Uterus (tissue), 2 donors: ENCODE results near the gene HNRNPU.

ENCODE experiments used
- CTCF ChIP-seq, 4 experiments: fragments of 200-600 bp in 2 of 4; fragments of 450-650 bp in 2 of 4; sonication (generic) in 2 of 4; IDR thresholded peaks; one replicate each; pipeline ENCODE4 v1.5.1; 2016 to 2019; ENCODE audit warnings: antibody characterized with exemption in 4 of 4, mild to moderate bottlenecking in 2 of 4, moderate library complexity in 1 of 4
- POLR2A ChIP-seq, 2 donors: fragments of 450-650 bp; IDR thresholded peaks; one replicate each; pipeline ENCODE4 v1.6.1; 2016; ENCODE audit warnings: antibody characterized with exemption in 2 of 2, mild to moderate bottlenecking in 1 of 2, moderate library complexity in 1 of 2

GRCh38 chr1:244817415-244817894 is 46.9 kb downstream of the HNRNPU start:
- TF ChIP-seq CTCF (IDR thresholded peaks at IDR 0.05): no peak
- TF ChIP-seq POLR2A (IDR thresholded peaks at IDR 0.05): no peak
